Spinal cord (tissue), 10 donors: ENCODE measurements around the gene C1QTNF1. TPM values are rescaled to one million over a fixed set of nuclear protein-coding genes. Genes with fewer than 3 reads are reported as not detected.

Experiments used
- DNase-seq, 6 donors: peaks; one replicate each; pipeline versions ENCODE4 v3.0.0 to v3.0.0-alpha.2; 2013 to 2015; ENCODE audit warnings: low spot score in 6 of 6, low read depth in 4 of 6
- H3K27ac ChIP-seq: one replicate; pipeline ENCODE4 v1.5.1; 2013; ENCODE audit warnings: low read depth, low read length, control low read depth
- H3K27me3 ChIP-seq: one replicate; pipeline ENCODE4 v1.6.1; 2013; ENCODE audit warnings: low read length; ENCODE audit not compliant: control insufficient read depth, insufficient read depth
- H3K36me3 ChIP-seq: one replicate; pipeline ENCODE4 v1.6.1; 2013; ENCODE audit warnings: low read length; ENCODE audit not compliant: control insufficient read depth, insufficient read depth
- H3K4me1 ChIP-seq: one replicate; pipeline ENCODE4 v1.6.1; 2013; ENCODE audit warnings: low read length; ENCODE audit not compliant: control insufficient read depth, insufficient read depth
- H3K4me3 ChIP-seq: one replicate; pipeline ENCODE4 v1.5.1; 2013; ENCODE audit warnings: low read depth, low read length, control low read depth
- H3K9me3 ChIP-seq: one replicate; pipeline ENCODE4 v1.6.1; 2013; ENCODE audit warnings: low read length; ENCODE audit not compliant: control insufficient read depth, insufficient read depth
- WGBS: methylation state at CpG from one replicate; pipeline ENCODE4 v1.1.5; 2013; ENCODE audit warnings: missing lambda C conversion rate; ENCODE audit not compliant: insufficient coverage; 5-methylcytosine and 5-hydroxymethylcytosine counted together
- polyA plus RNA-seq, 2 donors: library from polyadenylated mRNA; unstranded; fragments of 120-200 nt; gene quantifications; one replicate each; pipeline ENCODE4 v1.2.1, GENCODE V29; 2013; ENCODE audit not compliant: insufficient read length in 2 of 2
- total RNA-seq, 2 donors: library from RNA; depleted of rRNA in 1 of 2; stranded (reverse); fragments of 120-200 nt in 1 of 2; fragments of >200 nt in 1 of 2; gene quantifications; one replicate each; pipeline versions ENCODE4 v1.2.3 to v1.2.4, GENCODE V29; 2013 to 2014
- donor health status: healthy.

C1QTNF1 gene
- total and polyA plus RNA-seq, 4 donors: 4.0 to 15.5 (median 8.0) TPM

DNA sequence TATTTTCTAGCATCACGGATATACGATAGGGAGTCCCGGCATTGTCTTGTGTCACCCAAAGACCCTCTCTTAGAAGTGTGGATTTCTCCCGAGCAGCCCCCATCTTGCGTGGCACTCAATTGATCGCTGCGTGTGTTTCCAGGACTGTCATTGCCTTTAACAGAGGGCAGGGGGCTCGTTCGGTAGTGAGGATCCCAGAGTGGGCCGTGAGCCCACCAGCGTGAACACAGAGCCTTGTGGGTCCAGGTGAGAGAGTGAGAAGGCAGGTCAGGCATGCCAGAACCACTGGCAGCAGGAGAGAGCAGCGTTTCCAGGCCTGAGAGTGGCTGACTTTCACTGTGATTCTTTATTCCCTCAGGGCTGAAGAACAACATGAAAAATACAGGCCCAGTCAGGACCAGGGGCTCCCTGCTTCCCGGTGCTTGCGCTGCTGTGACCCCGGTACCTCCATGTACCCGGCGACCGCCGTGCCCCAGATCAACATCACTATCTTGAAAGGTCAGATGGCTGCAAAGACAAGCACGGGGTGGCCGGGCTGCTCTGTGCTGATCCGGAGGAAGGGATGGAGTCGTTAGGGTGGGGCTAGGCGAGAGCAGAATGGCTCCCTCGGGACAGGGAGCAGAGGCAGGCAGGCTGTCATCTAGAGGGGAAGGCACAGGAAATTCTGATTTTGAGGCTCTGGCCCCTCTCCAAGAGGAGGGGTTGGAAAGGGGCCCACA, 22.4 kb downstream of the C1QTNF1 start:
- Histone ChIP-seq H3K9me3 (no peaks in the 10 kb centered on the region), H3K4me3 (no peak overlapping the region), H3K4me1 (peaks cover 16% of the 10 kb centered on the region), H3K27me3 (no peaks in the 10 kb centered on the region), H3K27ac (no peak overlapping the region), H3K36me3 (peaks cover 11% of the 10 kb centered on the region)
- no peak for DNase-seq
- 64% methylated on average over 24 of the region's 25 CpGs for whole genome bisulfite sequencing

DNA sequence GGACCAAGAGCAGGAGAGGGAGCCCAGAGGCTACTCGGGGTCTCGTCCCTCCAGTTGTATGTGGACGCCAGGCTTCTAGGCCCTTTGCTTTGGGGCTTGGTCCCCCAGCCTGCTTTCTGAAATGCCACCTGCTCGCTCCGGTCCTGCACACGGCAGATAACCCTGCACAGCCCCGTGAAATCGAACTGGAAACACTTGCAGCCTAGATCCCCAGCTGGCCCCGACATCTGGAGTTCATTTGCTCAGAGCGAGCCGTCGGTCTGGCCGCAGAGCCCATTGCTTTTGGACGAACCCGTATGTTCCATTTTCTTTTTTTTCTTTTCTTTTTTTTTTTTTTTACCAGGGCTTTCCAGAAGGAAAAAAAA, 22.9 kb downstream of the C1QTNF1 start:
- DNase-seq: peak in 1 of 6 donors; percentile 52
- Histone ChIP-seq H3K4me3 (no peak overlapping the region), H3K27ac (no peak overlapping the region), H3K9me3 (no peaks in the 10 kb centered on the region), H3K36me3 (peaks cover 11% of the 10 kb centered on the region), H3K4me1 (peaks cover 16% of the 10 kb centered on the region), H3K27me3 (no peaks in the 10 kb centered on the region)
- WGBS: 81% methylated on average over 12 of the region's 15 CpGs

DNA sequence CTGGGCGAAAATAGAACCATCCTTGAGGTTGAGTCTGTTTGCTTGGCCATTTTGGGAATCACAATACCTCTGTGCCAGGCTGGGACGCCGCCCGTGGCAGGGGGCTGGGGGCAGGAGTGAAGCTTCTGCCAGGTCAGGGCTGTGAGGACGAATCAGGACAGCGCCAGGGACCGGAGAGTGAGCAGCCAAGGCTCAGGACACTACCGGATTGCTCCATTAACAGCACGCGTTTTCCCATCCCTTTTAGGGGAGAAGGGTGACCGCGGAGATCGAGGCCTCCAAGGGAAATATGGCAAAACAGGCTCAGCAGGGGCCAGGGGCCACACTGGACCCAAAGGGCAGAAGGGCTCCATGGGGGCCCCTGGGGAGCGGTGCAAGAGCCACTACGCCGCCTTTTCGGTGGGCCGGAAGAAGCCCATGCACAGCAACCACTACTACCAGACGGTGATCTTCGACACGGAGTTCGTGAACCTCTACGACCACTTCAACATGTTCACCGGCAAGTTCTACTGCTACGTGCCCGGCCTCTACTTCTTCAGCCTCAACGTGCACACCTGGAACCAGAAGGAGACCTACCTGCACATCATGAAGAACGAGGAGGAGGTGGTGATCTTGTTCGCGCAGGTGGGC, 23.4 kb downstream of the C1QTNF1 start:
- Histone ChIP-seq H3K27me3 (no peaks in the 10 kb centered on the region), H3K27ac (no peak overlapping the region), H3K4me3 (no peak overlapping the region), H3K36me3 (peaks cover 11% of the 10 kb centered on the region), H3K9me3 (no peaks in the 10 kb centered on the region), H3K4me1 (peaks cover 16% of the 10 kb centered on the region)
- DNase-seq: no peak
- WGBS: 93% methylated on average over 29 of the region's 30 CpGs

DNA sequence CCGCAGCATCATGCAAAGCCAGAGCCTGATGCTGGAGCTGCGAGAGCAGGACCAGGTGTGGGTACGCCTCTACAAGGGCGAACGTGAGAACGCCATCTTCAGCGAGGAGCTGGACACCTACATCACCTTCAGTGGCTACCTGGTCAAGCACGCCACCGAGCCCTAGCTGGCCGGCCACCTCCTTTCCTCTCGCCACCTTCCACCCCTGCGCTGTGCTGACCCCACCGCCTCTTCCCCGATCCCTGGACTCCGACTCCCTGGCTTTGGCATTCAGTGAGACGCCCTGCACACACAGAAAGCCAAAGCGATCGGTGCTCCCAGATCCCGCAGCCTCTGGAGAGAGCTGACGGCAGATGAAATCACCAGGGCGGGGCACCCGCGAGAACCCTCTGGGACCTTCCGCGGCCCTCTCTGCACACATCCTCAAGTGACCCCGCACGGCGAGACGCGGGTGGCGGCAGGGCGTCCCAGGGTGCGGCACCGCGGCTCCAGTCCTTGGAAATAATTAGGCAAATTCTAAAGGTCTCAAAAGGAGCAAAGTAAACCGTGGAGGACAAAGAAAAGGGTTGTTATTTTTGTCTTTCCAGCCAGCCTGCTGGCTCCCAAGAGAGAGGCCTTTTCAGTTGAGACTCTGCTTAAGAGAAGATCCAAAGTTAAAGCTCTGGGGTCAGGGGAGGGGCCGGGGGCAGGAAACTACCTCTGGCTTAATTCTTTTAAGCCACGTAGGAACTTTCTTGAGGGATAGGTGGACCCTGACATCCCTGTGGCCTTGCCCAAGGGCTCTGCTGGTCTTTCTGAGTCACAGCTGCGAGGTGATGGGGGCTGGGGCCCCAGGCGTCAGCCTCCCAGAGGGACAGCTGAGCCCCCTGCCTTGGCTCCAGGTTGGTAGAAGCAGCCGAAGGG, 24.2 kb downstream of the C1QTNF1 start:
- Histone ChIP-seq H3K36me3 (peaks cover 11% of the 10 kb centered on the region), H3K4me1 (peaks cover 16% of the 10 kb centered on the region), H3K27me3 (no peaks in the 10 kb centered on the region), H3K27ac (no peak overlapping the region), H3K9me3 (no peaks in the 10 kb centered on the region), H3K4me3 (no peak overlapping the region)
- no peak for DNase-seq
- 67% methylated on average over 40 of the region's 41 CpGs for WGBS

DNA sequence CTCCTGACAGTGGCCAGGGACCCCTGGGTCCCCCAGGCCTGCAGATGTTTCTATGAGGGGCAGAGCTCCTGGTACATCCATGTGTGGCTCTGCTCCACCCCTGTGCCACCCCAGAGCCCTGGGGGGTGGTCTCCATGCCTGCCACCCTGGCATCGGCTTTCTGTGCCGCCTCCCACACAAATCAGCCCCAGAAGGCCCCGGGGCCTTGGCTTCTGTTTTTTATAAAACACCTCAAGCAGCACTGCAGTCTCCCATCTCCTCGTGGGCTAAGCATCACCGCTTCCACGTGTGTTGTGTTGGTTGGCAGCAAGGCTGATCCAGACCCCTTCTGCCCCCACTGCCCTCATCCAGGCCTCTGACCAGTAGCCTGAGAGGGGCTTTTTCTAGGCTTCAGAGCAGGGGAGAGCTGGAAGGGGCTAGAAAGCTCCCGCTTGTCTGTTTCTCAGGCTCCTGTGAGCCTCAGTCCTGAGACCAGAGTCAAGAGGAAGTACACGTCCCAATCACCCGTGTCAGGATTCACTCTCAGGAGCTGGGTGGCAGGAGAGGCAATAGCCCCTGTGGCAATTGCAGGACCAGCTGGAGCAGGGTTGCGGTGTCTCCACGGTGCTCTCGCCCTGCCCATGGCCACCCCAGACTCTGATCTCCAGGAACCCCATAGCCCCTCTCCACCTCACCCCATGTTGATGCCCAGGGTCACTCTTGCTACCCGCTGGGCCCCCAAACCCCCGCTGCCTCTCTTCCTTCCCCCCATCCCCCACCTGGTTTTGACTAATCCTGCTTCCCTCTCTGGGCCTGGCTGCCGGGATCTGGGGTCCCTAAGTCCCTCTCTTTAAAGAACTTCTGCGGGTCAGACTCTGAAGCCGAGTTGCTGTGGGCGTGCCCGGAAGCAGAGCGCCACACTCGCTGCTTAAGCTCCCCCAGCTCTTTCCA, 25.1 kb downstream of the C1QTNF1 start:
- Histone ChIP-seq H3K4me1 (peaks cover 16% of the 10 kb centered on the region), H3K27me3 (no peaks in the 10 kb centered on the region), H3K36me3 (peaks cover 11% of the 10 kb centered on the region), H3K4me3 (no peak overlapping the region), H3K27ac (no peak overlapping the region), H3K9me3 (no peaks in the 10 kb centered on the region)
- DNase-seq: no peak
- 77% methylated on average over 11 of the region's 21 CpGs for WGBS

DNA sequence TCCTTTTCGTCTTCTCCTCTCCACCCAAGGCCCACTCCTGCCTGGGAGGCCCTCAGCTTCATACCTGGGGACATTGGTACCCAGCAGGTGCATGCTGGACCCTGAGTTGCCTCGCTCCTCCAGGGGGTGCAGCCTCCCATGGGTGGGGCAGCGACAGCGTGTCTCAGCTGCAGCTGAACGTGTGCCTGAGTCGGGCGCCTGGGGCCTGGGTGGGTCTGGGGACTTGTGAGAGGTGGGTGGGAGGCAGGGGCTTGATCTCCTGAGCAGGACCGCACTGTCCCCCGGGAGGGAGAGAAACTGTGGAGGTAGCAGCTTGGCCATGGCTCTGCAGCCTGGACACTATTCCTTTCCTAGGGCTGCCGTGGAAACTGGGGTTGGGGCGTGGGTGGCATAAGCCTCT, 25.9 kb downstream of the C1QTNF1 start:
- peaks cover 16% of the 10 kb centered on the region for H3K4me1 ChIP-seq
- H3K9me3 ChIP-seq: no peaks in the 10 kb centered on the region
- WGBS: 94% methylated on average over 11 of the region's 11 CpGs
- H3K27me3 ChIP-seq: no peaks in the 10 kb centered on the region
- no peak overlapping the region for H3K27ac ChIP-seq
- H3K4me3 ChIP-seq: no peak overlapping the region
- no peak for DNase-seq
- H3K36me3 ChIP-seq: peaks cover 11% of the 10 kb centered on the region

DNA sequence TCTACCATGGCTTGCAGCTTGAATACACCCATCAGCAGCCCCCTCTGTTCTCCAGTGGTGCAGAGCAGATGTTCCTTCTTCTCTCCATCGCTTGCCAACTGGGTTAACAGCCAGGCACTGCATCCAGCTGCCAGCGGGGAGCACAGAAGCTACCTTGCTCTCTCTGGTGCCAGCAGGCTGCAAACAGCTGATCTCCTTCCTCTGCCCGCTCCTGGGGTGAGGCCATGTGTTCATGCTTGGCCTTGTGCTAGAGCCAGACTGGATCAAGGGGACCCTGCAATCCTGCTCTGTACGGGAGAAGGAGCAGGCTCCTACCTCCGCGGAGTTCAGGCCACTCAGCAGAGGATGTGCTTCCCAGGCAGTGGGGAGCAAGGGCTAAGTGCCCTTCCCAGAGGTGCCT, 26.6 kb downstream of the C1QTNF1 start:
- Histone ChIP-seq H3K4me3 (no peak overlapping the region), H3K9me3 (no peaks in the 10 kb centered on the region), H3K27me3 (no peaks in the 10 kb centered on the region), H3K27ac (no peak overlapping the region), H3K4me1 (peaks cover 16% of the 10 kb centered on the region), H3K36me3 (peaks cover 11% of the 10 kb centered on the region)
- WGBS: 59% methylated on average over 6 of the region's 6 CpGs
- peak in 1 of 6 donors; percentile 79 for DNase-seq

DNA sequence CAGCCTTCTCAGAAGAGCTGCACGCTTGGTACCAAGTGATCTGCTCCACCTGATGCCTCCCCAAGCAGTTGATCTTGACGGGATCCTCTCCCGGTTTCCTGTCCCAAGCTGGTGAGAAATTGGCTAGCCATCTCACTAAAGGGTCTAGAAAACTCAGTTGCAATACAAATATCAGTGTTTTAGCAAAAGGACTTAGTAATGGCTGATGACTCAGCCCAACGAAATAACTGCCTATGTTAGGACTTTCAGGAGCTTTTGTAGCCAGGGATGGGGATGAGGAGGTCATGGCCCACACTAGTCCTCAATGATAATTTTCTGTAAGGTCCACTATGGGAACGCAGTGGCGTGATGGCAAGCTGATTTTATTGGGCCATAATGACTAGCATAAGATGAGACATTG, 27.3 kb downstream of the C1QTNF1 start:
- Histone ChIP-seq H3K27me3 (no peaks in the 10 kb centered on the region), H3K4me1 (peaks cover 9% of the 10 kb centered on the region), H3K9me3 (no peaks in the 10 kb centered on the region), H3K36me3 (peaks cover 11% of the 10 kb centered on the region), H3K4me3 (no peak overlapping the region), H3K27ac (no peak overlapping the region)
- WGBS: 92% methylated on average over 3 of the region's 6 CpGs
- DNase-seq: no peak

DNA sequence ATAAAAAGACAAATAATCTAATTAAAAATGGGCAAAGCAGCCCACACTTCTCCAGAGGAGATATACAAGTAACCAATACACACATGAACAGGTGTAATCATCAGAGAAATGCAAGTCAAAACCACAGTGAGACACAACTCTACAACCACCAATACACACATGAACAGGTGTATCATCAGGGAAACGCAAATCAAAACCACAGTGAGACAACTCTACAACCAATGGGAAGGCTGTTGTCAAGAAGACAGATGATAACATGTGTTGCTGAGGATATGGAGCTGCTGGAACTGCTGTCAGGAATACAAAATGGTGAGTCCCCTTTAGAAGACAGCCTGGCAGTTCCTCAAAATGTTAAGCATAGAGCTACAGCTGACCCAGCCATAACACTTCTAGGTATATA, 28.2 kb downstream of the C1QTNF1 start:
- Histone ChIP-seq H3K27ac (no peak overlapping the region), H3K4me1 (peaks cover under 1% of the 10 kb centered on the region)
- no CpG with 5 or more reads among the region's 1 CpG for WGBS

More for the DNA sequence above, 28.2 kb downstream of the C1QTNF1 start:
- DNase-seq: no peak
- H3K9me3 ChIP-seq: no peaks in the 10 kb centered on the region
- no peak overlapping the region for H3K4me3 ChIP-seq
- H3K27me3 ChIP-seq: no peaks in the 10 kb centered on the region
- peaks cover 11% of the 10 kb centered on the region for H3K36me3 ChIP-seq
